Spleen (tissue), 11 donors: ENCODE results near the gene KIF14. TPM values are rescaled to one million over a fixed set of nuclear protein-coding genes. Genes with fewer than 3 reads are reported as not detected.
"Not testable (repeated sequence)": the region's sequence is repeated elsewhere in the genome, so short reads cannot be mapped to it uniquely, and the experiment has no call there.

ENCODE experiments used
- DNase-seq: peaks from one replicate; pipeline ENCODE4 v3.0.0-alpha.2; 2020
- H3K27ac ChIP-seq, 8 donors: fragments of 200-600 bp; sonication (generic) in 7 of 8; 1 replicate in 4 of 8; 2 replicates in 4 of 8; pipeline versions ENCODE4 v1.5.0 to v1.8.0; 2016 to 2021; ENCODE audit warnings: inconsistent platforms in 4 of 8, mild to moderate bottlenecking in 4 of 8, moderate library complexity in 1 of 8
- H3K27me3 ChIP-seq, 7 donors: fragments of 200-600 bp; sonication (generic) in 6 of 7; replicated peaks in 1 of 7; 1 replicate in 4 of 7; 2 replicates in 3 of 7; pipeline versions ENCODE4 v1.5.0 to v1.8.0; 2016 to 2021; ENCODE audit warnings: inconsistent platforms in 3 of 7, mild to moderate bottlenecking in 1 of 7
- H3K36me3 ChIP-seq, 6 donors: fragments of 200-600 bp; sonication (generic) in 5 of 6; 1 replicate in 4 of 6; 2 replicates in 2 of 6; pipeline versions ENCODE4 v1.5.0 to v1.8.0; 2016 to 2021; ENCODE audit warnings: inconsistent platforms in 2 of 6
- H3K4me1 ChIP-seq, 6 donors: fragments of 200-600 bp; sonication (generic) in 5 of 6; 1 replicate in 3 of 6; 2 replicates in 3 of 6; pipeline versions ENCODE4 v1.5.0 to v1.8.0; 2016 to 2021; ENCODE audit warnings: inconsistent platforms in 3 of 6
- H3K4me3 ChIP-seq, 8 donors: fragments of 200-600 bp; sonication (generic) in 7 of 8; 1 replicate in 4 of 8; 2 replicates in 4 of 8; pipeline versions ENCODE4 v1.5.0 to v1.8.0; 2016 to 2021; ENCODE audit warnings: inconsistent platforms in 4 of 8, mild to moderate bottlenecking in 4 of 8, moderate library complexity in 2 of 8
- H3K9me3 ChIP-seq, 8 donors: fragments of 200-600 bp; sonication (generic) in 7 of 8; 1 replicate in 4 of 8; 2 replicates in 4 of 8; pipeline versions ENCODE4 v1.5.0 to v1.8.0; 2016 to 2021; ENCODE audit warnings: inconsistent platforms in 4 of 8
- POLR2A ChIP-seq, 3 donors: fragments of 450-650 bp; IDR thresholded peaks; one replicate each; pipeline ENCODE4 v1.5.1; 2017; ENCODE audit warnings: antibody characterized with exemption in 3 of 3, mild to moderate bottlenecking in 1 of 3
- POLR2AphosphoS5 ChIP-seq, 3 donors: sonication (generic); formaldehyde crosslinking; IDR thresholded peaks; one replicate each; pipeline ENCODE4 v1.5.1; 2017; ENCODE audit warnings: antibody characterized with exemption in 3 of 3
- WGBS, 5 donors: extraction: QIAGEN DNeasy Blood & Tissue Kit in 3 of 5; methylation state at CpG; one replicate each; pipeline versions ENCODE4 v1.1.5 to v1.1.7; 2013 to 2018; 5-methylcytosine and 5-hydroxymethylcytosine counted together
- intact Hi-C: fragments of 100-400 bp; cut with DNase I; formaldehyde crosslinking; loops from one replicate; pipeline ENCODE4 v1.15.0; 2023; ENCODE audit warnings: low total_unique reads
- polyA plus RNA-seq, 3 donors: library from polyadenylated mRNA; stranded (reverse); fragments of 200-250 nt; gene quantifications; one replicate each; pipeline ENCODE4 v1.2.1, GENCODE V29; 2013
- total RNA-seq, 7 donors: library from RNA; depleted of rRNA in 3 of 7; stranded (reverse); fragments of >200 nt in 3 of 7; fragmentation: NEBNext Ultra II Directional in 4 of 7; extraction: Animal tissue kit (Norgen Biotek cat#: 25700) in 4 of 7; gene quantifications; one replicate each; pipeline versions ENCODE4 v1.1.0 to v1.2.1, GENCODE V29; 2016 to 2021
- TF ChIP-seq, protein P1 (sequence below), 11 experiments: fragments of 200-600 bp in 7 of 11; fragments of 450-650 bp in 4 of 11; sonication (generic) in 4 of 11; IDR thresholded peaks in 8 of 11; conservative IDR thresholded peaks in 3 of 11; 1 replicate in 7 of 11; 2 replicates in 4 of 11; pipeline versions ENCODE4 v1.4.0 to v1.8.0; 2016 to 2021; ENCODE audit warnings: antibody characterized with exemption in 11 of 11, inconsistent platforms in 4 of 11, mild to moderate bottlenecking in 1 of 11
- donor health status: healthy with polysubstance abuse.
- donor health status: DM: no; HTN: no; CAD: no; lungs with moderate emphysema.
- donor health status: DM: no; HTN: no; CAD: no.
- donor health status: Bipolar disorder and iron deficiency.
- donor health status: healthy.
- donor health status: DM: no; HTN: no; CAD: no.
- donor health status: DM: yes; HTN: yes; CAD: no.

Gene KIF14
- total and polyA plus RNA-seq, 10 donors, result 0.09 to 3.3 (median 0.70) TPM

DNA sequence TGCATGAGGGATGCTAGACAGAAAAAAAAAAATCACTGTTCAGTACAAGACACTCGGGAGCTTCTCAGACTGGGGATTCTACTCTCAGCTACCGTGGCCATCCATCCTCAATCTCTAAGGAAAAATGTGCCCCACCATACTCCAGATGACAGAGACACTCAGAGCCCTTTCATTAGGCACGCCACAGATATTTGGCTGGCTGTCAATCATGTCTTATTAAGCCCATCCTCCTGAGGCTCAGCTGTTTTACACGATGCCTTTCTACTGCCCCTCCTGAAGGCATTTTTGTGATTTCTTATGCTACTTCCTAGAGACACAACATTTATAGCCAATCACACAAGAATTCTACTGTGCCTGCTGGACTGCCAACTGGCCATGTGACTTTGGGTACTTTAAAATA is 92.9 kb downstream of the KIF14 start:
- H3K4me1 ChIP-seq, result peaks cover 0 to 16% (median 0%) of the 10 kb centered on the region in 6 donors
- no peak overlapping the region for H3K4me3 ChIP-seq
- no peak for DNase-seq
- intact Hi-C loops, result no loop called here
- H3K9me3 ChIP-seq, result no peaks in the 10 kb centered on the region
- H3K36me3 ChIP-seq, result no peaks in the 10 kb centered on the region
- TF ChIP-seq, protein P1, sequence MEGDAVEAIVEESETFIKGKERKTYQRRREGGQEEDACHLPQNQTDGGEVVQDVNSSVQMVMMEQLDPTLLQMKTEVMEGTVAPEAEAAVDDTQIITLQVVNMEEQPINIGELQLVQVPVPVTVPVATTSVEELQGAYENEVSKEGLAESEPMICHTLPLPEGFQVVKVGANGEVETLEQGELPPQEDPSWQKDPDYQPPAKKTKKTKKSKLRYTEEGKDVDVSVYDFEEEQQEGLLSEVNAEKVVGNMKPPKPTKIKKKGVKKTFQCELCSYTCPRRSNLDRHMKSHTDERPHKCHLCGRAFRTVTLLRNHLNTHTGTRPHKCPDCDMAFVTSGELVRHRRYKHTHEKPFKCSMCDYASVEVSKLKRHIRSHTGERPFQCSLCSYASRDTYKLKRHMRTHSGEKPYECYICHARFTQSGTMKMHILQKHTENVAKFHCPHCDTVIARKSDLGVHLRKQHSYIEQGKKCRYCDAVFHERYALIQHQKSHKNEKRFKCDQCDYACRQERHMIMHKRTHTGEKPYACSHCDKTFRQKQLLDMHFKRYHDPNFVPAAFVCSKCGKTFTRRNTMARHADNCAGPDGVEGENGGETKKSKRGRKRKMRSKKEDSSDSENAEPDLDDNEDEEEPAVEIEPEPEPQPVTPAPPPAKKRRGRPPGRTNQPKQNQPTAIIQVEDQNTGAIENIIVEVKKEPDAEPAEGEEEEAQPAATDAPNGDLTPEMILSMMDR (IDR thresholded peaks at IDR 0.05 in 8 of 11, conservative IDR thresholded peaks at IDR 0.05 in 3 of 11), result no peak
- TF ChIP-seq POLR2A (IDR thresholded peaks at IDR 0.05) (no peak), POLR2AphosphoS5 (IDR thresholded peaks at IDR 0.05) (no peak)
- H3K27ac ChIP-seq, result no peak overlapping the region
- H3K27me3 ChIP-seq, result no peaks in the 10 kb centered on the region
- WGBS, 5 donors, result 80 to 94% (median 90%) methylated on average over 4 of the region's 4 CpGs

DNA sequence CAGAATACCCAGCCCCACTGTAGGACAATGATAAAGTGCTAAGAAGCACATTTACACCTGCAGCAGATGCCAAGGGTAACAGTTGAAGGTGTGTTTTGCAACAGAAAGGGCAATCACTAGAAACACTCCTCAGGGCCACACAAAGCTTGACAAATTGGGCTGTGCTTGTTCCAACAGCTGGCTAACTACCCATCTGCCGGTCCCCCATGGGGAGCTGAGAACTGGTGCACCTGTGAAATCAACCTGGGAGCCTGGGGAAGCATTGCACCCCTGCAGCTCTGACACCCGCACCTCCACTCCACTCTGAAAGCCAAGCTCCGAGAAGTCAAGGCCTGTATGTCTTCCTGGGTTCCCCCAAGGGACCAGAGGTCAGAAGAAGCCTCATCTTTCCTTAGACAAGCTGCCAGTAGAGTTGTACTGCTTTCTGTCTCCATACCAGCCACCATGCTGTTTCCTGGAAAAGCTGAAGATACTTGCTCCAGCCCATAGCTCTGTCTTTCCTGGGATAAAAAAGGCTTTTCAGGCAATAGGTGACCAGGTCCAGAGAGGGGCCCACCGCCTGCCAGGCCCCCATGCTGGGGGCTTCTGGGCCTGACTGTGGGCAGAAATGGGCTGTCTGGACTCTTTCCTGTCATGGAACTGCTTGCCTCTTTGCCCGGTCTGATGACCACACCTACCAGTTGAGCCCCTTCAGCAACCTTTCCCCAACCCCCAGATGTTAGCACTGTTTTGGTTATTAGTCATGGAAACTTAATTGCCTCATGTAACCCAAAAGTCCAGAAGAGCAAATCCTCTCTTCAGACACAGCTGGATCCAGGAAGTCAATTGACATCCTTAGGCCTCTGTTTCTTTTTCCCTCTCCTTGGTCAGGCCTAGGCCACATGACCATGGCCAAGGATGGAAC is 93.6 kb downstream of the KIF14 start:
- intact Hi-C loops, result no loop called here
- peaks cover 0 to 16% (median 0%) of the 10 kb centered on the region in 6 donors for H3K4me1 ChIP-seq
- no peaks in the 10 kb centered on the region for H3K27me3 ChIP-seq
- H3K9me3 ChIP-seq, result no peaks in the 10 kb centered on the region
- no peaks in the 10 kb centered on the region for H3K36me3 ChIP-seq
- TF ChIP-seq, protein P1 (IDR thresholded peaks at IDR 0.05 in 8 of 11, conservative IDR thresholded peaks at IDR 0.05 in 3 of 11), result no peak
- TF ChIP-seq POLR2A (IDR thresholded peaks at IDR 0.05) (no peak), POLR2AphosphoS5 (IDR thresholded peaks at IDR 0.05) (no peak)
- no peak overlapping the region for H3K4me3 ChIP-seq
- WGBS, 5 donors, result 74 to 84% (median 81%) methylated on average over 5 of the region's 5 CpGs
- H3K27ac ChIP-seq, result no peak overlapping the region
- no peak for DNase-seq

DNA sequence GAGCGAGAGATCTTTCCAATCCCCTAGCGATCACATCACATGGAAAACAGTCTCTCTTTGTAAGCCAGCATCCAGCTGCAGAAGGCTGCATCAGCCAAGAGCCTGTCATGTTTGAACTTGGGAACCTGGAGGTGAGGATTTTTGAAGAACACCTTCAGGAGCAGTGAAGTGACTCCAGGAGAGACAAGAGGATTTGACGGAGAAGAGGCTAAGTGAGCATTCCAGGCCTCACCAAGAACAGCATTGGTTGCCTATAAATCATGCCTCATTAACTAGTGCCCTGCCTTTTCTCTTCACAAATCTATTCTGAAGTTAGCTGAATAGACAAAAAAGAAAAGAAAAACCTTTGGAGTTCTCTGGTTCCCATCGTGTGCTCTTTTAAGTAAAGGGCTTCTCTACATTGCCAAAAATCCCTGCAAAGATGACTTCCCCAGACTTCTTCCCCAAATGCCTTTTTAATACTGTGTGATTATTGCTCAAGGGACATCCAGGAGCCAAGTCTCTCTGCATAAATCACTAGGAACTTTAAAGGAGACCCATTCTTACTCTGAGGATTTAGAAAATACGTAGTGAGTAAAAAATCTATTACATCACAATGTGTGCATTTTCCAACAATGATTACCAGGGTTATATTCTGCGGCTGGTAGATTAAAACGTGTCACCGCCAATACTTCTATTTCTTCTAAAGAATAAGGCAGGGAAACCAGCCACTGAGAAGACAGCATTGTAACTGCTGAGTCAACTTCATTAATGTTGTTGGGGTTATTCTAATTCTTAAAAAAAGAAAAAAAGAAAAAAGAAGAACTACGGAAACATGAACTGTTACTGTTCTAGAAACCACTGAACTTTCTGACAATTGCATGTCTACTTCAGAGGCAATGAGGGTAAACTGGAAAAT is 95.2 kb downstream of the KIF14 start:
- no peak for TF ChIP-seq POLR2AphosphoS5 (IDR thresholded peaks at IDR 0.05)
- Histone ChIP-seq H3K4me3 (no peak overlapping the region), H3K27ac (no peak overlapping the region), H3K36me3 (no peaks in the 10 kb centered on the region), H3K4me1 (peaks cover 0 to 5% (median 0%) of the 10 kb centered on the region in 6 donors), H3K9me3 (no peaks in the 10 kb centered on the region), H3K27me3 (no peaks in the 10 kb centered on the region)
- no peak for DNase-seq
- WGBS, 5 donors, result 56 to 73% (median 67%) methylated on average over 9 of the region's 9 CpGs
- intact Hi-C loops, result no loop called here

DNA sequence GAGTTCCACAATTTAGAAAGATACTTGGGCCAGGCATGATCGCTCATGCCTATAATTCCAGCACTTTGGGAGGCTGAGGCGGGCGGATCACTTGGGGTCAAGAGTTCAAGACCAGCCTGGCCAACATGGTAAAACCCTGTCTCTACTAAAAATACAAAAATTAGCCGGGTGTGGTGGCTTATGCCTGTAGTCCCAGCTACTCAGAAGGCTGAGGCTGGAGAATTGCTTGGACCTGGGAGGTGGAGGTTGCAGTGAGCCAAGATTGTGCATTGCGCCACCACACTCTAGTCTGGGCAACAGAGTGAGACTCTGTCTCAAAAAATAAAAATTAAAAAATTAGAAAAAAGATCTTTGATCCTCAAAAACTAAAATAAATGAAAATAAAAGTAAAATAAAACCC is 96.0 kb downstream of the KIF14 start:
- H3K36me3 ChIP-seq, H3K27ac ChIP-seq, intact Hi-C loops, H3K9me3 ChIP-seq, DNase-seq, H3K4me3 ChIP-seq, H3K4me1 ChIP-seq, H3K27me3 ChIP-seq: not testable (repeated sequence)
- WGBS, 5 donors, result 87 to 91% (median 90%) methylated on average over 5 of the region's 5 CpGs

DNA sequence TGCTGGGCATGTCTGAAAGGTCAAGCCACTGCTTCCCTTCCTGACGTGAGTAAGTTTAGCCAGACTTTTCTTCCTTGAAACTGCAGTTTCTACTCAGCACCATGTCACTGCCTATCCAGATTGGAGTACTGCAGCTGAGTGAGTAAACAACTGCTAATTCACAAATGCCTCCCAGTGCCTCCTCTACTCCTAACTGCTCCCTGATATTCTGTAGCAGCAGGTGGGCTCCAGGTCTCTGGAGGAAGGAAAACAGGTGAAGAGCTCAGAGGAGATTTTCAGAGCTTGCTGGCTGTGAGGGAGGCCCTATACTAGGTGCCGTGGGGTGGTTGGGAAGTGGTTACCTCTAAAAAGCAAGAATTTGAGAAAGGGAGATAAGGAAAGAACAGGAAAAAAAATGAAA is 96.5 kb downstream of the KIF14 start:
- Histone ChIP-seq H3K36me3 (no peaks in the 10 kb centered on the region), H3K27me3 (no peaks in the 10 kb centered on the region), H3K9me3 (no peaks in the 10 kb centered on the region), H3K4me3 (no peak overlapping the region), H3K27ac (no peak overlapping the region), H3K4me1 (no peaks in the 10 kb centered on the region)
- intact Hi-C loops, result no loop called here
- 74 to 98% (median 81%) methylated on average over 2 of the region's 2 CpGs for WGBS, 5 donors
- no peak for TF ChIP-seq POLR2AphosphoS5 (IDR thresholded peaks at IDR 0.05)
- TF ChIP-seq POLR2A (IDR thresholded peaks at IDR 0.05), result no peak
- TF ChIP-seq, protein P1 (IDR thresholded peaks at IDR 0.05 in 8 of 11, conservative IDR thresholded peaks at IDR 0.05 in 3 of 11), result no peak
- DNase-seq, result no peak
